WI38 (cell line): ENCODE results near the gene GRAP2.

Experiments
- H3K4me3 ChIP-seq: 2 replicates; pipeline ENCODE4 v1.5.1; 2011; ENCODE audit warnings: low read depth, mild to moderate bottlenecking, control low read depth, low read length
- TF ChIP-seq, protein P1 (sequence below): IDR thresholded peaks from 2 replicates; pipeline ENCODE4 v1.5.1; 2012; ENCODE audit warnings: low read depth, mild to moderate bottlenecking, control low read depth, low read length

GRAP2 gene

DNA sequence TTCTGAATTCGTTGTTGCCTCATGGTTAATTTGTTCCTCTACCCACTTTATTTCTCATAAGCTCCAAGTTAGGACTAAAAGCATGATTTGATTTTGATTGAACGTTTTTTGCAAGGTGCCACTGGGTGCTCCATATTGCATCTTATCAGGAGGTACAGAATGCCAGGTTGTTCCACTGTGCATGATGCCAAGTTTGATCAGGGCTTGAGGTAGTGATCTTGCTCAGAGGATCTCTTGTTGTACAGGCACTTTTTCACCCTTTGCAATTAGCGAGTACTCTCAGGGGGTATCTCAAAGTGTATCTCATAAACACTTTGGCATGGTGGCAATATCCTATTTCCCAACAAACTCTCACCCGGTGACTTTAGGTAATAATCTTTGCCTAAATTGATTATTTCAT is 4.0 kb downstream of the GRAP2 start:
- TF ChIP-seq, protein P1, sequence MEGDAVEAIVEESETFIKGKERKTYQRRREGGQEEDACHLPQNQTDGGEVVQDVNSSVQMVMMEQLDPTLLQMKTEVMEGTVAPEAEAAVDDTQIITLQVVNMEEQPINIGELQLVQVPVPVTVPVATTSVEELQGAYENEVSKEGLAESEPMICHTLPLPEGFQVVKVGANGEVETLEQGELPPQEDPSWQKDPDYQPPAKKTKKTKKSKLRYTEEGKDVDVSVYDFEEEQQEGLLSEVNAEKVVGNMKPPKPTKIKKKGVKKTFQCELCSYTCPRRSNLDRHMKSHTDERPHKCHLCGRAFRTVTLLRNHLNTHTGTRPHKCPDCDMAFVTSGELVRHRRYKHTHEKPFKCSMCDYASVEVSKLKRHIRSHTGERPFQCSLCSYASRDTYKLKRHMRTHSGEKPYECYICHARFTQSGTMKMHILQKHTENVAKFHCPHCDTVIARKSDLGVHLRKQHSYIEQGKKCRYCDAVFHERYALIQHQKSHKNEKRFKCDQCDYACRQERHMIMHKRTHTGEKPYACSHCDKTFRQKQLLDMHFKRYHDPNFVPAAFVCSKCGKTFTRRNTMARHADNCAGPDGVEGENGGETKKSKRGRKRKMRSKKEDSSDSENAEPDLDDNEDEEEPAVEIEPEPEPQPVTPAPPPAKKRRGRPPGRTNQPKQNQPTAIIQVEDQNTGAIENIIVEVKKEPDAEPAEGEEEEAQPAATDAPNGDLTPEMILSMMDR: no peak
- H3K4me3 ChIP-seq: no peak overlapping the region

- TF ChIP-seq, protein P1: no peak
- H3K4me3 ChIP-seq: no peak overlapping the region
Observed at GRCh38 chr22:39905687-39906086, 4.8 kb downstream of the GRAP2 start.

GRCh38 chr22:39906207-39906606 is 5.3 kb downstream of the GRAP2 start:
- H3K4me3 ChIP-seq: no peak overlapping the region
- TF ChIP-seq, protein P1: no peak

DNA sequence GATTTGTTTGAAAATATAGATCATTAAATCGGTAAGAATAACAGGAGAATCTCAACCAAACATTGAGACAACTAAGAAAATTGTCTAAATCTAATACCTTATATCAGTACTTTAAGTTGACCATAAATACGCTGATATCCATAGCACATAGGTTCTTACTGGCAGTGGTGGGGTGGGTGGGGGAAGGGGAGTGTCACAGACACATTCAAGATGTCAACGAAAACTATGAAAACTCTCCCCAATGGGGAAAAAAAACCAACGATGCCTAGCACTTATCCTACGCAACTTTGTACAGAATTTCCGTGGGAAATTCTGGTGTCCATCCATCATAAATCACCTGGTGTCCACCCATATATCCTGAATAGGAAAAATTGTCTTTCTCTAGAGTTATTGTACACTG is 6.2 kb downstream of the GRAP2 start:
- TF ChIP-seq, protein P1: no peak
- no peak overlapping the region for H3K4me3 ChIP-seq

DNA sequence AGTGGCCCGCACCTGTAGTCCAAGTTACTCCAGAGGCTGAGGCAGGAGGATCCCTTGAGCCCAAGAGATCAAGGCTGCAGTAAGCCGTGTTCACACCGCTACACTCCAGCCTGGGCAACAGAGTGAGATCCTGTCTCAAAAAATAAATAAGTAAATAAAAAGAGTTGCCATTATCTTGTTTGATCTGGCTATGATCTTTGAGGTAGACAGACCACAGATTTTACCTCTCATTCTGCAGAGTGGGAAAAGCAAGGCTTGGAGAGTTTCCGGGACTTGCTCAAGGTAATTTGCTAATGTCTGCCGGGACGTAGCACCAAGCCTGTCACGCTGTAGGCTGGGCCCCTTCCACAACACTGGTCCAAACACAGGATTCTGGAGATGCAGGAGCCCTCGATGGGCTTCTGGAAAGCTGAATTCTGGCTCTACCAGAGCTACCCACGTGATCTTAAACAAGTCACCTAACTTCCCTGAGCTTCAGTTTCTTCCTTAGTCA is 6.8 kb downstream of the GRAP2 start:
- TF ChIP-seq, protein P1: no peak
- no peak overlapping the region for H3K4me3 ChIP-seq

- no peak overlapping the region for H3K4me3 ChIP-seq
Observed at GRCh38 chr22:39908136-39908535, 7.3 kb downstream of the GRAP2 start.

GRCh38 chr22:39908737-39909136 is 7.9 kb downstream of the GRAP2 start:
- H3K4me3 ChIP-seq: no peak overlapping the region
- TF ChIP-seq, protein P1: no peak

More at GRCh38 chr22:39908136-39908535, 7.3 kb downstream of the GRAP2 start:
- TF ChIP-seq, protein P1: no peak
